HEK293T (cell line): ENCODE measurements around the gene ARHGEF25.

Source experiments
- CTCF ChIA-PET: fragments of 350-600 bp; formaldehyde crosslinking; extraction: SDS; loops from one replicate; lab custom pipeline; 2021; ENCODE audit warnings: antibody characterized with exemption, inconsistent platforms; lab: Yijun Ruan, JAX
- POLR2A ChIA-PET: fragments of 350-600 bp; formaldehyde crosslinking; extraction: SDS; loops from one replicate; lab custom pipeline; 2020; ENCODE audit warnings: antibody characterized with exemption, inconsistent platforms; lab: Yijun Ruan, JAX
- DNase-seq: peaks from one replicate; pipeline ENCODE4 v3.0.0; 2012; ENCODE audit warnings: mixed read lengths; ENCODE audit errors: extremely low spot score
- ARNT ChIP-seq: fragments of 450-650 bp; IDR thresholded peaks from 2 replicates; pipeline ENCODE4 v1.6.1; 2017; ENCODE audit warnings: mild to moderate bottlenecking
- BHLHE40 ChIP-seq: fragments of 450-650 bp; IDR thresholded peaks from 2 replicates; pipeline ENCODE4 v1.6.1; 2016; ENCODE audit warnings: mild to moderate bottlenecking, moderate library complexity, borderline replicate concordance
- CTBP1 ChIP-seq: fragments of 450-650 bp; IDR thresholded peaks from 2 replicates; pipeline ENCODE4 v1.6.1; 2016; ENCODE audit warnings: borderline replicate concordance
- ELF4 ChIP-seq: fragments of 450-650 bp; IDR thresholded peaks from 2 replicates; pipeline ENCODE4 v1.6.1; 2017; ENCODE audit warnings: antibody characterized with exemption
- FOXA1 ChIP-seq: fragments of 450-650 bp; IDR thresholded peaks from 2 replicates; pipeline ENCODE4 v1.6.1; 2016; ENCODE audit warnings: mild to moderate bottlenecking
- FOXK2 ChIP-seq: fragments of 450-650 bp; IDR thresholded peaks from 2 replicates; pipeline ENCODE4 v1.6.1; 2016; ENCODE audit warnings: mild to moderate bottlenecking
- FOXM1 ChIP-seq: fragments of 450-650 bp; IDR thresholded peaks from 2 replicates; pipeline ENCODE4 v1.6.1; 2017; ENCODE audit warnings: mild to moderate bottlenecking, borderline replicate concordance
- HDGF ChIP-seq: fragments of 450-650 bp; IDR thresholded peaks from 2 replicates; pipeline ENCODE4 v1.6.1; 2017; ENCODE audit warnings: antibody characterized with exemption, borderline replicate concordance
- L3MBTL2 ChIP-seq: fragments of 450-650 bp; conservative IDR thresholded peaks from 2 replicates; pipeline ENCODE4 v1.6.1; 2016; ENCODE audit warnings: mild to moderate bottlenecking
- LEF1 ChIP-seq: fragments of 450-650 bp; IDR thresholded peaks from 2 replicates; pipeline ENCODE4 v1.6.1; 2017; ENCODE audit warnings: mild to moderate bottlenecking, borderline replicate concordance
- NFRKB ChIP-seq: fragments of 450-650 bp; IDR thresholded peaks from 2 replicates; pipeline ENCODE4 v1.6.1; 2016; ENCODE audit warnings: mild to moderate bottlenecking, moderate library complexity
- PKNOX1 ChIP-seq: fragments of 450-650 bp; IDR thresholded peaks from 2 replicates; pipeline ENCODE4 v1.6.1; 2016
- SP1 ChIP-seq: fragments of 450-650 bp; IDR thresholded peaks from 2 replicates; pipeline ENCODE4 v1.6.1; 2017
- SUZ12 ChIP-seq: fragments of 450-650 bp; IDR thresholded peaks from 2 replicates; pipeline ENCODE4 v1.6.1; 2016; ENCODE audit warnings: mild to moderate bottlenecking
- TARDBP ChIP-seq: fragments of 450-650 bp; IDR thresholded peaks from 2 replicates; pipeline ENCODE4 v1.6.1; 2016
- ZNF384 ChIP-seq: fragments of 450-650 bp; IDR thresholded peaks from 2 replicates; pipeline ENCODE4 v1.6.1; 2016

Gene ARHGEF25

GRCh38 chr12:57619434-57620244 lies 8.4 kb downstream of the ARHGEF25 start:
- POLR2A ChIA-PET = interaction anchor here (2.2 kb wide), 1 partner anchor 8 kb away, joined by 7 read pairs; the partner anchor contains the start of gene ARHGEF25
- no peak for DNase-seq
- CTCF ChIA-PET = interaction anchor here (2.6 kb wide), 1 partner anchor 36 kb away, joined by 22 read pairs; no protein-coding TSS in a partner anchor
- TF ChIP-seq LEF1 (no peak), ARNT (no peak), ELF4 (no peak), NFRKB (no peak), SUZ12 (no peak), CTBP1 (no peak), FOXA1 (no peak), SP1 (no peak), FOXM1 (no peak), PKNOX1 (no peak)

- ChIA-PET CTCF (interaction anchor here (1.1 to 2.6 kb wide), 2 partner anchors 9 to 37 kb away, joined by 3 to 22 read pairs; partner anchors contain the start of gene ARHGEF25), POLR2A (interaction anchor here (2.2 kb wide), 1 partner anchor 9 kb away, joined by 7 read pairs; the partner anchor contains the start of gene ARHGEF25)
- no peak for DNase-seq
- TF ChIP-seq ARNT = no peak
- TF ChIP-seq NFRKB = no peak
- TF ChIP-seq FOXA1 = no peak
- TF ChIP-seq SP1 = no peak
- TF ChIP-seq L3MBTL2 = no peak
- no peak for TF ChIP-seq ELF4
- TF ChIP-seq HDGF = no peak
- TF ChIP-seq PKNOX1 = no peak
- TF ChIP-seq FOXM1 = no peak
- no peak for TF ChIP-seq BHLHE40
- no peak for TF ChIP-seq ZNF384
- TF ChIP-seq FOXK2 = no peak
Observed at GRCh38 chr12:57620245-57620935, 9.2 kb downstream of the ARHGEF25 start.

GRCh38 chr12:57620936-57621496 lies 9.8 kb downstream of the ARHGEF25 start:
- no peak for TF ChIP-seq TARDBP
- no peak for TF ChIP-seq PKNOX1
- no peak for DNase-seq
- CTCF ChIA-PET = interaction anchor here (1.1 to 2.6 kb wide), 2 partner anchors 9 to 37 kb away, joined by 3 to 22 read pairs; partner anchors contain the start of gene ARHGEF25
- POLR2A ChIA-PET = interaction anchor here (2.2 kb wide), 1 partner anchor 10 kb away, joined by 7 read pairs; the partner anchor contains the start of gene ARHGEF25

- ChIA-PET POLR2A (no interaction called here), CTCF (interaction anchor here (0.6 to 2.6 kb wide), 7 partner anchors 9 to 38 kb away, joined by 3 to 22 read pairs (median 4); partner anchors contain the start of gene ARHGEF25)
- peak; percentile 85 for DNase-seq
- TF ChIP-seq HDGF (no peak), ELF4 (no peak), FOXK2 (no peak), L3MBTL2 (no peak), FOXM1 (no peak), LEF1 (no peak), SP1 (no peak)
Observed at GRCh38 chr12:57621497-57622292, 10.5 kb downstream of the ARHGEF25 start.

GRCh38 chr12:57622293-57623245 lies 11.3 kb downstream of the ARHGEF25 start:
- ChIA-PET CTCF (interaction anchor here (0.6 to 1.5 kb wide), 6 partner anchors 9 to 39 kb away, joined by 3 to 9 read pairs (median 4); no protein-coding TSS in a partner anchor), POLR2A (interaction anchor here (1.1 kb wide), 1 partner anchor 19 kb away, joined by 3 read pairs; no protein-coding TSS in a partner anchor)
- DNase-seq = no peak
- TF ChIP-seq ZNF384 (no peak), LEF1 (no peak), NFRKB (no peak), ELF4 (no peak), SP1 (no peak), FOXA1 (no peak), ARNT (no peak), FOXK2 (no peak), SUZ12 (no peak), CTBP1 (no peak), L3MBTL2 (no peak), BHLHE40 (no peak), PKNOX1 (no peak), HDGF (no peak), TARDBP (no peak), FOXM1 (no peak)
